Measurements from ENCODE around the gene ARL4A. TPM values are rescaled to one million over a fixed set of nuclear protein-coding genes. Genes with fewer than 3 reads are reported as not detected.

Gene ARL4A
- total RNA-seq, 4 donors from 2014 or later, result 34.9 to 69.5 (median 45.0) TPM

DNA sequence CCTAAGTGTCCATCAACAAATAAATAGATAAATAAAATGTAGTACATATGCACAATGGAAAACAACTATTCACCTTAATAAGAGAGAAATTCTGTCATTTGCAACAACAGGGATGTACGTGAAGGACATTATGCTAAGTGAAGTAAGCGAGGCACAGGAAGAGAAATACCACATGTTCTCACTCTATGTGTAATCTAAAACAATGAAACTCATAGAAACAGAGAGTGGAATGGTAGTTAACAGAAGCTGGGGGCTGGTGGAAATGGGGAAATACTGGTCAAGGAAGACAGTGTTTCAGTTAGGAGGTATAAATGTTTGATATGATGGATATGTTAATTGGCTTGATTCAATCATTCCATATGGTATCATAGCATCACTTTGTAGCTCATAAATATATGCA, 43.1 kb downstream of the ARL4A start:
- Histone ChIP-seq H3K9me3 (no peaks in the 10 kb centered on the region), H3K4me3 (no peak overlapping the region), H3K27me3 (no peaks in the 10 kb centered on the region), H3K27ac (no peak overlapping the region), H3K36me3 (no peaks in the 10 kb centered on the region), H3K4me1 (peaks cover 0 to 39% (median 4%) of the 10 kb centered on the region in 3 donors)
- TF ChIP-seq, protein P1, sequence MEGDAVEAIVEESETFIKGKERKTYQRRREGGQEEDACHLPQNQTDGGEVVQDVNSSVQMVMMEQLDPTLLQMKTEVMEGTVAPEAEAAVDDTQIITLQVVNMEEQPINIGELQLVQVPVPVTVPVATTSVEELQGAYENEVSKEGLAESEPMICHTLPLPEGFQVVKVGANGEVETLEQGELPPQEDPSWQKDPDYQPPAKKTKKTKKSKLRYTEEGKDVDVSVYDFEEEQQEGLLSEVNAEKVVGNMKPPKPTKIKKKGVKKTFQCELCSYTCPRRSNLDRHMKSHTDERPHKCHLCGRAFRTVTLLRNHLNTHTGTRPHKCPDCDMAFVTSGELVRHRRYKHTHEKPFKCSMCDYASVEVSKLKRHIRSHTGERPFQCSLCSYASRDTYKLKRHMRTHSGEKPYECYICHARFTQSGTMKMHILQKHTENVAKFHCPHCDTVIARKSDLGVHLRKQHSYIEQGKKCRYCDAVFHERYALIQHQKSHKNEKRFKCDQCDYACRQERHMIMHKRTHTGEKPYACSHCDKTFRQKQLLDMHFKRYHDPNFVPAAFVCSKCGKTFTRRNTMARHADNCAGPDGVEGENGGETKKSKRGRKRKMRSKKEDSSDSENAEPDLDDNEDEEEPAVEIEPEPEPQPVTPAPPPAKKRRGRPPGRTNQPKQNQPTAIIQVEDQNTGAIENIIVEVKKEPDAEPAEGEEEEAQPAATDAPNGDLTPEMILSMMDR (IDR thresholded peaks at IDR 0.05), result no peak
- TF ChIP-seq POLR2AphosphoS5 (IDR thresholded peaks at IDR 0.05) (no peak), EP300 (IDR thresholded peaks at IDR 0.05) (no peak), POLR2A (IDR thresholded peaks at IDR 0.05) (no peak)
- WGBS, 2 donors (ENCODE audit: low coverage in 1 of 2), result 44 to 61% methylated on average over 2 of the region's 2 CpGs
- no peak for ATAC-seq

DNA sequence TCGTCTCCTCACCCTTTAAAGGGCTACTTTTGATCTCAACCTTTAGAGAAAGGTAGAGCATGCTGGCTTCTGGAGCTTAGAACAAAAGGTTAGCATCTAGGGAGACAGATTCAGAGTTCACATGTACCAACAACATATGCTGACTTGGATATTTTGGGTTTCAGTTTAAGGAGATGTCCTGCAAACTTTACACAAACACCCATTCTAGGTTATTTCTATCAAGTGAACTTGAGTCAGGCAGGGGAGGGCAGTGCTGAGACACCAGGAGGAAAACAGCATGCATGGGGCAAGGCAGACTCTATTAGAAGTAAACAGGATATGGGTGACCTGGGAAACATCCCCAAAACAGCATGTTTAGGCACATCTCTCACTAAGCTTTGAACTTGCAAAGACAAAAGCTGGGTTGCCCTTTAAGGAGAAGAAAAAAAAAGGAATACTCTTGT, 43.8 kb downstream of the ARL4A start:
- Histone ChIP-seq H3K36me3 (no peaks in the 10 kb centered on the region), H3K27me3 (no peaks in the 10 kb centered on the region), H3K4me3 (no peak overlapping the region), H3K27ac (no peak overlapping the region), H3K9me3 (no peaks in the 10 kb centered on the region), H3K4me1 (peaks cover 0 to 35% (median 4%) of the 10 kb centered on the region in 3 donors)
- 80 to 100% methylated on average over 1 of the region's 1 CpG for WGBS, 2 donors (ENCODE audit: low coverage in 1 of 2)
- ATAC-seq, result no peak
- TF ChIP-seq, protein P1 (IDR thresholded peaks at IDR 0.05), result no peak

DNA sequence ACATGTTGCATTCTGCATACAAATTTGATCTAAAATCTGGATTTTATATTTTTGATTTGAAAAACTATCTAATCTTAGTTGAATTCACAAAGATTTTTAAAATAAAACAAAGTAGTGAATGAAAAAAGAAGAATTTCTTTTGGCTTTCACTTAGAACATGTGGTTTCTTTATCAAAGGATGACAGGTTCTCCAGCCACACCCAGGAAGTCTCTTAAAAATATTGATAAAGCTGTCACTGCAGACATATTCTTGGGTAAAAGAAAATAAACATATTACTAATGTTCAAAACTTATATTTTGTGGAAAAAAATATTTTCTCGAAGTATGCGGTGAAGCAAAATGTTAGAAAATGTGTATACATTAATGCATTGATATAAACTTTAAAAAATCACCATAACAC, 44.3 kb downstream of the ARL4A start:
- Histone ChIP-seq H3K36me3 (no peaks in the 10 kb centered on the region), H3K27ac (no peak overlapping the region), H3K4me1 (peaks cover 0 to 35% (median 4%) of the 10 kb centered on the region in 3 donors), H3K27me3 (no peaks in the 10 kb centered on the region), H3K9me3 (no peaks in the 10 kb centered on the region), H3K4me3 (no peak overlapping the region)
- 71 to 81% methylated on average over 2 of the region's 2 CpGs for WGBS, 2 donors (ENCODE audit: low coverage in 1 of 2)
- no peak for ATAC-seq
- TF ChIP-seq POLR2AphosphoS5 (IDR thresholded peaks at IDR 0.05), result no peak
- TF ChIP-seq POLR2A (IDR thresholded peaks at IDR 0.05), result no peak
- TF ChIP-seq, protein P1 (IDR thresholded peaks at IDR 0.05), result no peak
- TF ChIP-seq EP300 (IDR thresholded peaks at IDR 0.05), result no peak

DNA sequence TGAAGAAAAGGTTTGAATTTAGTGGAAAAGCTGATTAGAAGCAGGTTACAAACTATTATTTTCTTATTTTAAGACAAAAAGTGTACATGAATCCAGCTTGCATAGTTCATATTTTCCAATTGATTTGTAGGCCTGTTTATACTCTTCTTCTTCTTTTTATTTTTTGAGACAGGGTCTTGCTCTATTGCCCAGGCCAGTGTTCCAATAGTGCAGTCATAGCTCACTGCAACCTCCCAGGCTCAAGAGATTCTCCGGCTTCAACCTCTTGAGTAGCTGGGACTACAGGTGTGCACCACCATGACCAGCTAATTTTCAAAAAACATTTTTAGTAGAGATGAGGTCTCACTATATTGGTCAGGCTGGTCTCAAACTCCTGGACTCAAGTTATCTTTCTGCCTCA, 45.0 kb downstream of the ARL4A start:
- 89 to 100% methylated on average over 1 of the region's 1 CpG for WGBS, 2 donors (ENCODE audit: low coverage in 1 of 2)
- ATAC-seq, result no peak
- H3K4me1 ChIP-seq, result peaks cover 0 to 31% (median 4%) of the 10 kb centered on the region in 3 donors
- no peaks in the 10 kb centered on the region for H3K36me3 ChIP-seq
- no peak overlapping the region for H3K27ac ChIP-seq
- no peaks in the 10 kb centered on the region for H3K27me3 ChIP-seq
- no peak overlapping the region for H3K4me3 ChIP-seq
- H3K9me3 ChIP-seq, result no peaks in the 10 kb centered on the region
- TF ChIP-seq EP300 (IDR thresholded peaks at IDR 0.05) (no peak), POLR2A (IDR thresholded peaks at IDR 0.05) (no peak), POLR2AphosphoS5 (IDR thresholded peaks at IDR 0.05) (no peak)
- TF ChIP-seq, protein P1 (IDR thresholded peaks at IDR 0.05), result no peak

DNA sequence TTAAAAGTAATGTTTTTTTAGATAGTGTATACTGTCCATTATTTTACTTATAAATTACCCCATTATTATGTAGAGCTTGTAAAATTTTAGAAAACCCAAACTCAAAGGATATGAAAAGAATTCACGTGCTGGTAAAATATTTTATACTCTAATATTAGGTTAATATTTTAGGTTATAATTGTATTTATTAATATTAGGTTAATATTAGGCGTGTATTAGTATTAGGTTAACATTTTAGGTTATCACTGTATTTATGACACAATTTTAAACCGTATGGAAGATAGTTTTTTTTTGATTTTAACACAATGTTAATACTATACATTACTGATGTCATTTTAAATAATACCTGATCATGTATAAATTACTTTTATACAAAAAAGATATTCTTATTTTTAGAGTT, 48.5 kb downstream of the ARL4A start:
- Histone ChIP-seq H3K4me1 (peaks cover 0 to 5% (median 4%) of the 10 kb centered on the region in 3 donors), H3K9me3 (no peaks in the 10 kb centered on the region), H3K27ac (no peak overlapping the region), H3K4me3 (no peak overlapping the region), H3K27me3 (no peaks in the 10 kb centered on the region), H3K36me3 (no peaks in the 10 kb centered on the region)
- TF ChIP-seq POLR2AphosphoS5 (IDR thresholded peaks at IDR 0.05) (no peak), POLR2A (IDR thresholded peaks at IDR 0.05) (no peak), EP300 (IDR thresholded peaks at IDR 0.05) (no peak)
- TF ChIP-seq, protein P1 (IDR thresholded peaks at IDR 0.05), result no peak
- 58 to 93% methylated on average over 3 of the region's 3 CpGs for WGBS, 2 donors (ENCODE audit: low coverage in 1 of 2)
- ATAC-seq, result no peak
